Caco-2 (cell line): ENCODE results near the gene ALG3. TPM values are rescaled to one million over a fixed set of nuclear protein-coding genes. Genes with fewer than 3 reads are reported as not detected.

Experiments used
- BruUV-seq: library from RNA; stranded (reverse); fragments of 400-500 nt; replicated peaks from 2 replicates; lab custom pipeline; 2021; lab: Mats Ljungman, UMichigan
- CTCF ChIA-PET: fragments of 300-600 bp; sonication (Branson Sonifier 250); formaldehyde crosslinking; loops from one replicate; lab custom pipeline; 2022; ENCODE audit warnings: antibody characterized with exemption; lab: Charles Lee
- POLR2A ChIA-PET: fragments of 300-600 bp; sonication (Branson Sonifier 250); formaldehyde crosslinking; loops from one replicate; lab custom pipeline; 2022; ENCODE audit warnings: antibody characterized with exemption; lab: Charles Lee
- DNase-seq, 2 experiments: peaks; one replicate each; pipeline versions ENCODE4 v3.0.0 to v3.0.0-alpha.2; 2020 to 2022
- H3K27me3 ChIP-seq: replicated peaks from 2 replicates; pipeline ENCODE4 v1.6.0; 2011; ENCODE audit warnings: low read length; ENCODE audit not compliant: control insufficient read depth, insufficient read depth
- H3K36me3 ChIP-seq: 2 replicates; pipeline ENCODE4 v1.5.1; 2011; ENCODE audit warnings: low read length; ENCODE audit not compliant: control insufficient read depth, insufficient read depth
- H3K4me1 ChIP-seq: fragments of 250-450 bp; sonication (Bioruptor Pico); 2 replicates; pipeline ENCODE4 v1.5.1; 2020; ENCODE audit warnings: mild to moderate bottlenecking
- H3K4me3 ChIP-seq: 2 replicates; pipeline ENCODE4 v1.5.1; 2011; ENCODE audit warnings: low read depth, mild to moderate bottlenecking, control low read depth, low read length
- H3K9me3 ChIP-seq: fragments of 250-450 bp; sonication (Bioruptor Pico); 2 replicates; pipeline ENCODE4 v1.5.1; 2020; ENCODE audit warnings: mild to moderate bottlenecking, moderate library complexity
- H3K27ac Mint-ChIP-seq: one replicate; pipeline ENCODE4 v1.8.0; 2022; ENCODE audit warnings: mixed read lengths; ENCODE audit not compliant: unreplicated experiment
- H3K27me3 Mint-ChIP-seq: one replicate; pipeline ENCODE4 v1.8.0; 2022; ENCODE audit warnings: mixed read lengths; ENCODE audit not compliant: insufficient read depth, unreplicated experiment
- H3K36me3 Mint-ChIP-seq: one replicate; pipeline ENCODE4 v1.8.0; 2022; ENCODE audit warnings: mild to moderate bottlenecking, mixed read lengths; ENCODE audit not compliant: insufficient read depth, unreplicated experiment
- H3K4me1 Mint-ChIP-seq: one replicate; pipeline ENCODE4 v1.8.0; 2022; ENCODE audit warnings: low read depth, mixed read lengths; ENCODE audit not compliant: unreplicated experiment
- H3K4me3 Mint-ChIP-seq: one replicate; pipeline ENCODE4 v1.8.0; 2022; ENCODE audit warnings: mild to moderate bottlenecking, moderate library complexity, mixed read lengths; ENCODE audit not compliant: unreplicated experiment
- H3K9me3 Mint-ChIP-seq: one replicate; pipeline ENCODE4 v1.8.0; 2022; ENCODE audit warnings: mixed read lengths; ENCODE audit not compliant: unreplicated experiment
- intact Hi-C: fragments of 100-400 bp; cut with micrococcal nuclease; formaldehyde crosslinking; loops from one replicate; pipeline ENCODE4 v1.10.0; 2022; ENCODE audit not compliant: unreplicated experiment
- total RNA-seq: library from RNA; stranded (reverse); gene quantifications from 2 replicates; pipeline ENCODE4 v1.2.3, GENCODE V29; 2022
- TF ChIP-seq, protein P1 (sequence below), 2 experiments: fragments of 200-600 bp in 1 of 2; IDR thresholded peaks; 1 replicate in 1 of 2; 2 replicates in 1 of 2; pipeline versions ENCODE4 v1.5.1 to v1.8.0; 2011 to 2022; ENCODE audit warnings: antibody characterized with exemption in 1 of 2, control low read depth in 1 of 2, inconsistent platforms in 1 of 2, low read depth in 1 of 2, low read length in 1 of 2, mild to moderate bottlenecking in 1 of 2, moderate library complexity in 1 of 2; ENCODE audit not compliant: insufficient read depth in 1 of 2, severe bottlenecking in 1 of 2, unreplicated experiment in 1 of 2

The ALG3 gene
- total RNA-seq, 1 experiment from 2014 or later, result 73.4 TPM

GRCh38 chr3:184200825-184201224, 47.9 kb downstream of the ALG3 start:
- CTCF ChIA-PET, result no interaction called here
- no TSS peak for BruUV-seq
- no peak overlapping the region for H3K27ac Mint-ChIP-seq

GRCh38 chr3:184198509-184198908, 50.3 kb downstream of the ALG3 start:
- Histone ChIP-seq H3K9me3 (no peaks in the 10 kb centered on the region), H3K27me3 (no peaks in the 10 kb centered on the region), H3K4me3 (no peak overlapping the region), H3K36me3 (peaks cover 3% of the 10 kb centered on the region; the same call in 1 of the 2 replicates), H3K4me1 (no peaks in the 10 kb centered on the region)
- TF ChIP-seq, protein P1, sequence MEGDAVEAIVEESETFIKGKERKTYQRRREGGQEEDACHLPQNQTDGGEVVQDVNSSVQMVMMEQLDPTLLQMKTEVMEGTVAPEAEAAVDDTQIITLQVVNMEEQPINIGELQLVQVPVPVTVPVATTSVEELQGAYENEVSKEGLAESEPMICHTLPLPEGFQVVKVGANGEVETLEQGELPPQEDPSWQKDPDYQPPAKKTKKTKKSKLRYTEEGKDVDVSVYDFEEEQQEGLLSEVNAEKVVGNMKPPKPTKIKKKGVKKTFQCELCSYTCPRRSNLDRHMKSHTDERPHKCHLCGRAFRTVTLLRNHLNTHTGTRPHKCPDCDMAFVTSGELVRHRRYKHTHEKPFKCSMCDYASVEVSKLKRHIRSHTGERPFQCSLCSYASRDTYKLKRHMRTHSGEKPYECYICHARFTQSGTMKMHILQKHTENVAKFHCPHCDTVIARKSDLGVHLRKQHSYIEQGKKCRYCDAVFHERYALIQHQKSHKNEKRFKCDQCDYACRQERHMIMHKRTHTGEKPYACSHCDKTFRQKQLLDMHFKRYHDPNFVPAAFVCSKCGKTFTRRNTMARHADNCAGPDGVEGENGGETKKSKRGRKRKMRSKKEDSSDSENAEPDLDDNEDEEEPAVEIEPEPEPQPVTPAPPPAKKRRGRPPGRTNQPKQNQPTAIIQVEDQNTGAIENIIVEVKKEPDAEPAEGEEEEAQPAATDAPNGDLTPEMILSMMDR (IDR thresholded peaks at IDR 0.05; ENCODE audit: insufficient read depth in 1 of 2, low read depth in 1 of 2, low read length in 1 of 2, severe bottlenecking in 1 of 2, unreplicated experiment in 1 of 2), result no peak
- Mint-ChIP-seq H3K27ac (no peak overlapping the region), H3K9me3 (no peaks in the 10 kb centered on the region), H3K4me1 (no peaks in the 10 kb centered on the region), H3K4me3 (no peak overlapping the region), H3K36me3 (peaks cover 26% of the 10 kb centered on the region), H3K27me3 (no peaks in the 10 kb centered on the region)
- ChIA-PET CTCF (no interaction called here), POLR2A (no interaction called here)
- no TSS peak for BruUV-seq
- intact Hi-C loops, result no loop called here
- DNase-seq, result no peak

More at GRCh38 chr3:184200825-184201224, 47.9 kb downstream of the ALG3 start:
- Histone ChIP-seq H3K4me3 (no peak overlapping the region), H3K9me3 (no peaks in the 10 kb centered on the region), H3K27me3 (no peaks in the 10 kb centered on the region), H3K4me1 (no peaks in the 10 kb centered on the region), H3K36me3 (no peaks in the 10 kb centered on the region)
- Mint-ChIP-seq H3K9me3 (no peaks in the 10 kb centered on the region), H3K36me3 (peaks cover 8% of the 10 kb centered on the region), H3K4me3 (no peak overlapping the region), H3K4me1 (no peaks in the 10 kb centered on the region), H3K27me3 (peaks cover 3% of the 10 kb centered on the region)
- TF ChIP-seq, protein P1 (IDR thresholded peaks at IDR 0.05; ENCODE audit: insufficient read depth in 1 of 2, low read depth in 1 of 2, low read length in 1 of 2, severe bottlenecking in 1 of 2, unreplicated experiment in 1 of 2), result no peak
- no peak for DNase-seq
- intact Hi-C loops, result no loop called here
- POLR2A ChIA-PET, result no interaction called here

- TF ChIP-seq, protein P1 (IDR thresholded peaks at IDR 0.05; ENCODE audit: insufficient read depth in 1 of 2, low read depth in 1 of 2, low read length in 1 of 2, severe bottlenecking in 1 of 2, unreplicated experiment in 1 of 2), result no peak
- no peak for DNase-seq
- Mint-ChIP-seq H3K9me3 (no peaks in the 10 kb centered on the region), H3K4me1 (no peaks in the 10 kb centered on the region), H3K27ac (no peak overlapping the region), H3K4me3 (no peak overlapping the region), H3K36me3 (peaks cover 45% of the 10 kb centered on the region), H3K27me3 (no peaks in the 10 kb centered on the region)
- Histone ChIP-seq H3K4me3 (no peak overlapping the region), H3K4me1 (no peaks in the 10 kb centered on the region), H3K9me3 (no peaks in the 10 kb centered on the region), H3K36me3 (peaks cover 3% of the 10 kb centered on the region; the same call in 1 of the 2 replicates), H3K27me3 (no peaks in the 10 kb centered on the region)
- intact Hi-C loops, result no loop called here
- no TSS peak for BruUV-seq
- ChIA-PET POLR2A (interaction anchor here (1.5 kb wide), 1 partner anchor 10 kb away, joined by 3 read pairs; no protein-coding TSS in a partner anchor), CTCF (no interaction called here)
Measured at GRCh38 chr3:184196536-184196935, 52.2 kb downstream of the ALG3 start.
